GM12878 (cell line): Measurements from ENCODE around the gene CCDC3. TPM values are rescaled to one million over a fixed set of nuclear protein-coding genes. Genes with fewer than 3 reads are reported as not detected.
"Not testable (repeated sequence)": the region's sequence is repeated elsewhere in the genome, so short reads cannot be mapped to it uniquely, and the experiment has no call there.

Source experiments
- ATAC-seq: fragments of 200-7000 bp; cut with Tn5 transposase; 3 replicates; pipeline ENCODE4 v1.9.1; 2020; ENCODE audit warnings: mild to moderate bottlenecking, moderate library complexity
- BruUV-seq: library from RNA; stranded (reverse); fragments of 400-500 nt; replicated peaks from 2 replicates; lab custom pipeline; 2021; lab: Mats Ljungman, UMichigan
- CTCF ChIA-PET: fragments of 300-600 bp; sonication (Branson Sonifier 250); formaldehyde crosslinking; extraction: SDS; loops from one replicate; lab custom pipeline; 2021; ENCODE audit warnings: inconsistent platforms; lab: Yijun Ruan, JAX
- POLR2A ChIA-PET: fragments of 350-600 bp; formaldehyde crosslinking; extraction: SDS; loops from one replicate; lab custom pipeline; 2021; ENCODE audit warnings: inconsistent platforms; lab: Charles Lee
- RAD21 ChIA-PET: fragments of 300-600 bp; sonication (Branson Sonifier 250); formaldehyde crosslinking; loops from one replicate; lab custom pipeline; 2023; ENCODE audit warnings: antibody characterized with exemption; ENCODE audit not compliant: unreplicated experiment; lab: Charles Lee
- SMC1A ChIA-PET: fragments of 300-600 bp; sonication (Branson Sonifier 250); formaldehyde crosslinking; loops from one replicate; lab custom pipeline; 2023; ENCODE audit not compliant: unreplicated experiment, uncharacterized antibody; lab: Charles Lee
- DNase-seq: peaks from one replicate; pipeline ENCODE4 v3.0.0-alpha.2; 2011; ENCODE audit warnings: low read depth, low spot score
- FAIRE-seq: peaks from 3 replicates; lab custom pipeline; 2011; peaks lifted over from hg19 to GRCh38; lab: Jason Lieb, UNC
- H2AFZ ChIP-seq: 2 replicates; pipeline ENCODE4 v1.6.0; 2011; ENCODE audit warnings: low read depth, low read length, control low read depth; ENCODE audit not compliant: control insufficient read depth
- H3K27ac ChIP-seq: 2 replicates; pipeline ENCODE4 v1.5.1; 2011; ENCODE audit warnings: control low read depth; ENCODE audit not compliant: control insufficient read depth, insufficient read depth
- H3K27me3 ChIP-seq, 2 experiments: replicated peaks in 1 of 2; 2 replicates each; pipeline versions ENCODE4 v1.6.0 to v1.6.1; 2011; ENCODE audit warnings: low read length in 1 of 2; ENCODE audit not compliant: control insufficient read depth in 2 of 2, insufficient read depth in 2 of 2
- H3K36me3 ChIP-seq, 2 experiments: 2 replicates each; pipeline ENCODE4 v1.5.1; 2011; ENCODE audit warnings: low read length in 1 of 2; ENCODE audit not compliant: control insufficient read depth in 2 of 2, insufficient read depth in 2 of 2
- H3K4me1 ChIP-seq: 2 replicates; pipeline ENCODE4 v1.6.1; 2011; ENCODE audit warnings: mild to moderate bottlenecking, low read length, moderate library complexity, mixed read lengths; ENCODE audit not compliant: control insufficient read depth, insufficient read depth
- H3K4me2 ChIP-seq: 2 replicates; pipeline ENCODE4 v1.6.0; 2011; ENCODE audit warnings: control low read depth; ENCODE audit not compliant: control insufficient read depth, insufficient read depth
- H3K4me3 ChIP-seq: fragments of 200-600 bp; sonication (generic); 2 replicates; pipeline ENCODE4 v1.5.1; 2016
- H3K79me2 ChIP-seq: 2 replicates; pipeline ENCODE4 v1.6.0; 2011; ENCODE audit warnings: low read length; ENCODE audit not compliant: control insufficient read depth, insufficient read depth
- H3K9ac ChIP-seq: 2 replicates; pipeline ENCODE4 v1.8.0; 2011; ENCODE audit warnings: low read length, control low read depth, mixed read lengths; ENCODE audit not compliant: control insufficient read depth, insufficient read depth
- H3K9me3 ChIP-seq: replicated peaks from 3 replicates; pipeline ENCODE4 v1.5.1; 2011; ENCODE audit warnings: mild to moderate bottlenecking, low read length; ENCODE audit not compliant: control insufficient read depth, insufficient read depth
- H4K20me1 ChIP-seq: 2 replicates; pipeline ENCODE4 v1.6.0; 2011; ENCODE audit not compliant: control insufficient read depth, insufficient read depth
- ASH2L ChIP-seq: fragments of 300-600, 200-600 bp; sonication (generic); IDR thresholded peaks from 2 replicates; pipeline ENCODE4 v1.6.1; 2017; ENCODE audit warnings: low read depth, mild to moderate bottlenecking, borderline replicate concordance
- LARP7 ChIP-seq: fragments of 450-650 bp; IDR thresholded peaks from 2 replicates; pipeline ENCODE4 v1.6.1; 2017; ENCODE audit warnings: mild to moderate bottlenecking
- POU2F2 ChIP-seq: IDR thresholded peaks from 3 replicates; pipeline ENCODE4 v1.6.1; 2011; ENCODE audit warnings: low read depth, mild to moderate bottlenecking, low read length, borderline replicate concordance
- SMAD1 ChIP-seq: fragments of 450-650 bp; IDR thresholded peaks from 2 replicates; pipeline ENCODE4 v1.6.1; 2018; ENCODE audit warnings: mild to moderate bottlenecking, low read depth; ENCODE audit not compliant: partially characterized antibody
- YY1 ChIP-seq: IDR thresholded peaks from 2 replicates; pipeline ENCODE4 v1.6.1; 2011; ENCODE audit warnings: low read depth, mild to moderate bottlenecking, low read length
- ZBTB11 ChIP-seq: fragments of 450-650 bp; formaldehyde crosslinking; IDR thresholded peaks from 2 replicates; pipeline ENCODE4 v1.5.0; 2022; ENCODE audit warnings: mild to moderate bottlenecking, missing genetic modification characterization
- ZZZ3 ChIP-seq: IDR thresholded peaks from 2 replicates; pipeline ENCODE4 v1.6.1; 2011; ENCODE audit warnings: low read depth; ENCODE audit not compliant: control insufficient read depth, insufficient read length
- WGBS: methylation state at CpG from one replicate; pipeline ENCODE4 v1.1.6; 2016; ENCODE audit warnings: low lambda C conversion rate; ENCODE audit not compliant: insufficient replicate concordance, insufficient coverage; ENCODE audit errors: missing lambda C conversion rate; 5-methylcytosine and 5-hydroxymethylcytosine counted together
- in situ Hi-C: fragments of 300-500 bp; cut with MboI; formaldehyde crosslinking; loops from 9 replicates; pipeline ENCODE4 v1.14.3; 2018; ENCODE audit warnings: mixed read lengths
- intact Hi-C: fragments of 100-400 bp; cut with micrococcal nuclease; formaldehyde crosslinking; loops from one replicate; pipeline ENCODE4 v1.14.2; 2022; ENCODE audit not compliant: unreplicated experiment
- polyA plus RNA-seq, 11 experiments: library from polyadenylated mRNA; depleted of rRNA in 4 of 11; unstranded in 6 of 11; stranded (reverse) in 5 of 11; fragments of >200 nt; fragmentation: Nextera tagmentation in 4 of 11; fragmentation: Illumina TruSeq in 1 of 11; extraction: Ambion mirVana in 4 of 11; extraction: Trizol in 1 of 11; gene quantifications; 1 replicate in 1 of 11; 2 replicates in 10 of 11; pipeline versions ENCODE4 v1.2.1 to v1.2.3, GENCODE V29; 2011 to 2016; ENCODE audit warnings: inconsistent platforms in 2 of 11, missing spikeins in 2 of 11, low read depth in 1 of 11
- total RNA-seq, 4 experiments: library from RNA; depleted of rRNA in 3 of 4; stranded (reverse); fragments of >200 nt in 3 of 4; fragmentation: Illumina TruSeq in 1 of 4; extraction: Trizol in 1 of 4; gene quantifications; 2 replicates each; pipeline versions ENCODE4 v1.2.1 to v1.2.3, GENCODE V29; 2013 to 2021
- TF ChIP-seq, protein P1 (sequence below): fragments of 450-650 bp; IDR thresholded peaks from 2 replicates; pipeline ENCODE4 v1.6.1; 2016; ENCODE audit warnings: mild to moderate bottlenecking
- TF ChIP-seq, protein P2 (sequence below): IDR thresholded peaks from 2 replicates; pipeline ENCODE4 v1.6.1; 2011; ENCODE audit warnings: borderline replicate concordance, low read depth, mild to moderate bottlenecking, moderate library complexity, low read length; ENCODE audit not compliant: insufficient read depth, poor library complexity, severe bottlenecking

CCDC3 gene
- total and polyA plus RNA-seq, 10 of the 15 experiments (the other 5 are each of a cell fraction or from before 2014, with no cell fraction given), result 0.08 TPM; not detected in 9

DNA sequence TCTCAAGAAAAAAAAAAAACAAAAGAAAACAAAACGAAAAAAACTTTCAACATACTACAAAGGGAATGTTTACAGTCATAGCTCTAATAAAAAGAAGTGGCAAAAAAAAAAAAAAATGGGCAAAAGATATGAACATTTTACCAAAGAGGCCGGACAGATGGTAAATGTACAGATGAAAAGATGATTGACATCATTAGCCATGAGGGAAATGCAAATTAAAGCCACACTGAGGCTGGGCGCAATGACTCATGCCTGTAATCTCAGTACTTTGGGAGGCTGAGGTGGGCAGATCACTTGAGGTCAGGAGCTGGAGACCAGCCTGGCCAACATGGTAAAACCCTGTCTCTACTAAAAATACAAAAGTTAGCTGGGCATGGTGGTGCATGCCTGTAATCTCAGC is 17.9 kb downstream of the CCDC3 start:
- BruUV-seq, H3K4me2 ChIP-seq, H3K27me3 ChIP-seq, H4K20me1 ChIP-seq, H3K9ac ChIP-seq, H3K4me1 ChIP-seq, H3K4me3 ChIP-seq, in situ Hi-C loops, RAD21 ChIA-PET, intact Hi-C loops, H3K36me3 ChIP-seq, H3K9me3 ChIP-seq: not testable (repeated sequence)
- peak; percentile 81 for ATAC-seq
- TF ChIP-seq POU2F2, result peak; percentile 40; the same call in 1 of the 3 replicates
- TF ChIP-seq, protein P1, sequence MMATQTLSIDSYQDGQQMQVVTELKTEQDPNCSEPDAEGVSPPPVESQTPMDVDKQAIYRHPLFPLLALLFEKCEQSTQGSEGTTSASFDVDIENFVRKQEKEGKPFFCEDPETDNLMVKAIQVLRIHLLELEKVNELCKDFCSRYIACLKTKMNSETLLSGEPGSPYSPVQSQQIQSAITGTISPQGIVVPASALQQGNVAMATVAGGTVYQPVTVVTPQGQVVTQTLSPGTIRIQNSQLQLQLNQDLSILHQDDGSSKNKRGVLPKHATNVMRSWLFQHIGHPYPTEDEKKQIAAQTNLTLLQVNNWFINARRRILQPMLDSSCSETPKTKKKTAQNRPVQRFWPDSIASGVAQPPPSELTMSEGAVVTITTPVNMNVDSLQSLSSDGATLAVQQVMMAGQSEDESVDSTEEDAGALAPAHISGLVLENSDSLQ, result peak; percentile 77
- TF ChIP-seq, all 136 proteins: peak for 2; not testable (repeated sequence) for 134
- FAIRE-seq, H3K79me2 ChIP-seq, H3K27ac ChIP-seq, CTCF ChIA-PET, H2AFZ ChIP-seq: not testable (repeated sequence)
- ChIA-PET SMC1A (interaction anchor here (1.0 kb wide), 1 partner anchor 15 kb away, joined by 3 read pairs; no protein-coding TSS in a partner anchor), POLR2A (interaction anchor here (0.6 kb wide), 1 partner anchor 13 kb away, joined by 3 read pairs; no protein-coding TSS in a partner anchor)
- 0% methylated on average over 3 of the region's 3 CpGs for WGBS
- DNase-seq, result peak; percentile 13

GRCh38 chr10:12981570-12981969 is 19.9 kb downstream of the CCDC3 start:
- no peak for DNase-seq
- WGBS, result 10% methylated on average over 4 of the region's 4 CpGs
- no peaks in the 10 kb centered on the region for H3K79me2 ChIP-seq
- SMC1A ChIA-PET, result interaction anchor here (0.5 kb wide), 1 partner anchor 1271 kb away, joined by 3 read pairs; no protein-coding TSS in a partner anchor
- H3K36me3 ChIP-seq, result no peaks in the 10 kb centered on the region
- no peak for FAIRE-seq
- BruUV-seq, result no TSS peak
- no peaks in the 10 kb centered on the region; the same call in 2 of the 3 replicates for H3K9me3 ChIP-seq
- POLR2A ChIA-PET, result no interaction called here
- intact Hi-C loops, result no loop called here
- in situ Hi-C loops, result no loop called here
- H3K27me3 ChIP-seq, result peaks cover 0 to 3% of the 10 kb centered on the region in 2 experiments; a peak in 2 of 4 replicates
- no peak overlapping the region for H3K9ac ChIP-seq
- no peak overlapping the region for H3K27ac ChIP-seq
- RAD21 ChIA-PET, result no interaction called here
- H3K4me1 ChIP-seq, result no peaks in the 10 kb centered on the region
- ATAC-seq, result no peak
- H3K4me2 ChIP-seq, result no peak overlapping the region
- H3K4me3 ChIP-seq, result no peak overlapping the region
- CTCF ChIA-PET, result no interaction called here
- H4K20me1 ChIP-seq, result no peaks in the 10 kb centered on the region
- H2AFZ ChIP-seq, result no peak overlapping the region
- TF ChIP-seq ZBTB11 (CRISPR knock-in tag) (no peak), ZZZ3 (no peak), LARP7 (no peak), SMAD1 (no peak), YY1 (no peak), ASH2L (no peak)
- TF ChIP-seq, protein P2, sequence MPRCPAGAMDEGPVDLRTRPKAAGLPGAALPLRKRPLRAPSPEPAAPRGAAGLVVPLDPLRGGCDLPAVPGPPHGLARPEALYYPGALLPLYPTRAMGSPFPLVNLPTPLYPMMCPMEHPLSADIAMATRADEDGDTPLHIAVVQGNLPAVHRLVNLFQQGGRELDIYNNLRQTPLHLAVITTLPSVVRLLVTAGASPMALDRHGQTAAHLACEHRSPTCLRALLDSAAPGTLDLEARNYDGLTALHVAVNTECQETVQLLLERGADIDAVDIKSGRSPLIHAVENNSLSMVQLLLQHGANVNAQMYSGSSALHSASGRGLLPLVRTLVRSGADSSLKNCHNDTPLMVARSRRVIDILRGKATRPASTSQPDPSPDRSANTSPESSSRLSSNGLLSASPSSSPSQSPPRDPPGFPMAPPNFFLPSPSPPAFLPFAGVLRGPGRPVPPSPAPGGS, result no peak
